WI38 (cell line): Measurements from ENCODE around the gene MAL.

ENCODE experiments used
- H3K4me3 ChIP-seq: 2 replicates; pipeline ENCODE4 v1.5.1; 2011; ENCODE audit warnings: low read depth, mild to moderate bottlenecking, control low read depth, low read length
- TF ChIP-seq, protein P1 (sequence below): IDR thresholded peaks from 2 replicates; pipeline ENCODE4 v1.5.1; 2012; ENCODE audit warnings: low read depth, mild to moderate bottlenecking, control low read depth, low read length

MAL gene

DNA sequence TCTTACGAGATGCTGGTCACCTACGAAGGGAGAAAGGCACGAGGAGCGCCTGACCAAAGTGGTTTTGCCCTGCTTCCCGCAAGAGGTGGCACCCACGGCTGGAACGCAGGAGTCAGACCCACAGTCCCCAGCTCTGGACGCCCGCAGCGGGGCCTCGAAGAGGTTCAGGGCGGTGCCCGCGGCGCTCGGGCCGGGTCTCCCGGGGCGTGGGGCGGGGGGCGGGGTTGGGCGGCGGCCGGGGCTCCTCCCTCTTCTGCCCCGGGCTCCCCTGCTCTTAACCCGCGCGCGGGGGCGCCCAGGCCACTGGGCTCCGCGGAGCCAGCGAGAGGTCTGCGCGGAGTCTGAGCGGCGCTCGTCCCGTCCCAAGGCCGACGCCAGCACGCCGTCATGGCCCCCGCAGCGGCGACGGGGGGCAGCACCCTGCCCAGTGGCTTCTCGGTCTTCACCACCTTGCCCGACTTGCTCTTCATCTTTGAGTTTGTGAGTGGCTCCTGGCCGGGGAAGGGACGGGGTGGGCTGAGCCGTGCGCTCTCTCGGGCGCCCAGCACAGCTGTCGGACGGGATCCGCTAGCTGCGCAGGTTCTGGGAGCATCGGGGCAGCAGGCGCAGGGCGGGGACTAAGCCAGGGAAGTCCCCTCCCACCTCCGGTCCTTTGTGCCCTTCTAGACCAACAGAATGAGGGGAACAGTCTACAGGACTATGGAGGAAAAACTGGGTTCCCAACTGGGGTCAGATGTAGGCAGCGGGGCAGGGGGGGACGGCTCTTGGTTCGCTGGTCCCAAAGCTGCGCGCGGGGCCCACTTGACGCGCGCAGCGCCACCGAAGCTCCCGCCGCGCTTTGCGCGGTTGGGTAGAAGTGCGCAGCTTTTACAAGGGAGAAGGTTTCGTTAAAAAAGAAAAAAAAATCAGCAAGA, at the start of gene MAL:
TSS of gene MAL (plus strand) at position 303 of the 914 bp plus-strand sequence. CDS start at position 388, 85 bp downstream.
- TF ChIP-seq, protein P1, sequence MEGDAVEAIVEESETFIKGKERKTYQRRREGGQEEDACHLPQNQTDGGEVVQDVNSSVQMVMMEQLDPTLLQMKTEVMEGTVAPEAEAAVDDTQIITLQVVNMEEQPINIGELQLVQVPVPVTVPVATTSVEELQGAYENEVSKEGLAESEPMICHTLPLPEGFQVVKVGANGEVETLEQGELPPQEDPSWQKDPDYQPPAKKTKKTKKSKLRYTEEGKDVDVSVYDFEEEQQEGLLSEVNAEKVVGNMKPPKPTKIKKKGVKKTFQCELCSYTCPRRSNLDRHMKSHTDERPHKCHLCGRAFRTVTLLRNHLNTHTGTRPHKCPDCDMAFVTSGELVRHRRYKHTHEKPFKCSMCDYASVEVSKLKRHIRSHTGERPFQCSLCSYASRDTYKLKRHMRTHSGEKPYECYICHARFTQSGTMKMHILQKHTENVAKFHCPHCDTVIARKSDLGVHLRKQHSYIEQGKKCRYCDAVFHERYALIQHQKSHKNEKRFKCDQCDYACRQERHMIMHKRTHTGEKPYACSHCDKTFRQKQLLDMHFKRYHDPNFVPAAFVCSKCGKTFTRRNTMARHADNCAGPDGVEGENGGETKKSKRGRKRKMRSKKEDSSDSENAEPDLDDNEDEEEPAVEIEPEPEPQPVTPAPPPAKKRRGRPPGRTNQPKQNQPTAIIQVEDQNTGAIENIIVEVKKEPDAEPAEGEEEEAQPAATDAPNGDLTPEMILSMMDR: no peak
- no peak within 1 kb of the TSS for H3K4me3 ChIP-seq

DNA sequence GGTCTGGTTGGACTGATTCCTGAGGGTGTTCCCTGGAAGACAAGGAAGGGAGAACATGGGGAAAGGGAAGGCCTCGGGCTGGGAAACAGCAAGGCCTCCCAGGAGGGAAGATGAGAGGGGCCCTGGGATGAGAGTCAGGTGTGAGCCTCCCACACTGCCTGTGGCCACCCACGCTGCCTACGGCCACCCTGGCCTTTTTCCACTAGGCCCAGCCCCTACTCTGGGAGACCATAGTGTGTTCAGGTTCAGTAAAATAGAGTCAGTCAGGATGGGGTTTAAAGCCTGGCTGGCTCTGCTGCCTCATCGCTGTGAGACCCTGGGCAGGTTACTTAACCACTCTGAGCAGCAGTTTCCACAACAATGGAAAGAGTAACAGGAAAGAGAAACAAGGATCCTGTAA, 47.7 kb upstream of the MAL start:
- TF ChIP-seq, protein P1: no peak
- H3K4me3 ChIP-seq: no peak overlapping the region

DNA sequence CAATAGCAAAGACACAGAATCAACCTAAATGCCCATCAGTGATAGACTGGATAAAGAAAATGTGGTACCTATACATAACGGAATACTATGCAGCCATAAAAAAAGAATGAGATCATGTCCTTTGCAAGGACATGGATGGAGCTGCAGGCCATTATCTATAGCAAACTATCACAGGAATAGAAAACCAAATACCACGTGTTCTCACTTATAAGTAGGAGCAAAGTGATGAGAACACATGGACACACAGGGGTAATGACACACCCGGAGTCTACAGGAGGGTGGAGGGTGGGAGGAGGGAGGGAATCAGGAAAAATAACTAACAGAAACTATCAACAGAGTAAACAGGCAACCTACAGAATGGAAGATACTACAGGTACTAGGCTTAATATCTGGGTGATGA, 46.6 kb upstream of the MAL start:
- TF ChIP-seq, protein P1: no peak
- H3K4me3 ChIP-seq: no peak overlapping the region

DNA sequence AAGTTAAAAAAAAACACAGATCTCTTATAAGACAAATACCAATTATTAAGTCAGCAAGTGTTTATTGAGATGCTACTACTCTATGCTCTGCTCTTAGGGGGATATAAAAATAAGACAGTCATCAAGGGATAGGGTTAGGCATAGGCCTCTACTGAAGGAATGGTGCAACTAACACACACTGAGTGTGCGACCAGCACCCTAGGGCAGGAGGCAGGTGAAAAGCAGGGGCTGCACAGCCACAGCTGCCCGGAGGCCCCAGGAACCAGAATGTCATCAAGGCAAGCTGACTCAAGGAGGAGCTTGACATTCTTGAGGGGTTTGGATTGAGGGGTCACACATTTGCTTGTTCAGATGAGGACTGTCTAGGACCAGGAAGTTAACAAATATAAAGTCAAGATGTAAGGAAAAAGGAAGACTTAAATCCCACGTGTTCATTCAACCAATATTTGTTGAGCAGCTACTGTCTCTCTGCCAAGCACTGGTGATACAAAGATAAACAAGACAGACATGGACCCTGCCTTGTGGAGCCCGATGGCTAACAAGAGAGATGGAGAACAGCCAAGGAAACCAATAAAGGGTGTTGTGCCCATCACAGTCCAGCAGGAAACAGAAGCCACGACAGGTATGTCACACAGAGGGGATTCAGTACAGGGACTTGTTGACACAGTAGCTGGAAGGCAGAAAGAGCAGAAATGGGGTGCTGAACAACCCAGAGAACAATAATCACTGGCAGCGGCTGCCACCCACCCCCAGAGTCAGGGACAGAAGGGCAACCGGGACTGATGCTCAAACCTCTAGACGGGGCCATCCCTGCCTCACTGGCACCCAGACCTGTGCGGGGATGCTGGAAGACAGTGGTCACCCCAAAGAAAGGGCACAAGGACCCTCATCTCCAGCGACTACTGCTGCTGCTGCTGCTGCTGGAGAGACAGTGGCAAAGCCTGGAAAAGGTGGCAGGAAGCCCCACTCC, 45.8 kb upstream of the MAL start:
- H3K4me3 ChIP-seq: no peak overlapping the region
- TF ChIP-seq, protein P1: no peak

DNA sequence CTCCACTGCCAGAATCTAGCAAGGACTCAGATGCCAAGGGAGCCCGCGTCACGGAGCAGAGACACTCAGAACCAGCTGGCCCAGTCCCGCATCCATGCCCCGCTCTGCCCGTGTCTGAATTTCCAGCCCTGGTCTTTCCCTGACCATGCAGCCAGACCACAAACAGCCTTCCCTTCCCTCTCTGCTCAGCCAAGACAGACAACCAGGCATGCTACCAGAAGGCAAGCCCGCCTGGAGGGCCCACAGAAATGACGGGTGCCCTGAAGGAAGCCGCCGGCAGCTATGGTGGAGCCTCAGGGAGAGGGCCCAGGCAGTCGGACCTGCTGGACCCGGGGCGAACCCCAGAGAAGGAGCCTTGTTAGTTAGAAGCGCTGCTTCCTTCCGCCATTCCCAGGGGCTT, 45.1 kb upstream of the MAL start:
- no peak overlapping the region for H3K4me3 ChIP-seq
- TF ChIP-seq, protein P1: no peak

DNA sequence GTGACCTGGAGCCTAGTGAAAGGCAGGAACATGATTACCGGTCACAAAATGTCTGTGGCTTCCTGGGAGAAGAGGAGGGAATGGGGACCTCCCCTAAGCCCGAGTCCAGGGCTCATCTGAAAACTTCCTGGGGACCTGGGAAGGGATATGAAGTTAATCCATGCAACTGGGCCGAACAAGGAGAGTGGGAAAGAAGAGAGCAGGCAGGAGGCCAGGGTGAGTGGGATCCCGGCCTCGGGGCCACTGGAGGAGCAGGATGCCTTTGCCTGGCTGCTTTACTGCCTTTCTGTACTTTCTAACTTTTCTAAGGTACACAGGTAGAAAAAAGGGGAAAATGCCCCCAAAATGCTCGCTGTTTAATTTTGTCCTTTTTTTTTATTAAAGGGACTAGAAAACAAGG, 43.4 kb upstream of the MAL start:
- no peak overlapping the region for H3K4me3 ChIP-seq
- TF ChIP-seq, protein P1: no peak
